ENCODE measurements around the gene TP73.

TP73 gene

GRCh38 chr1:3689138-3689750 lies 36.9 kb downstream of the TP73 start:
- no peak for DNase-seq (ENCODE audit: low read depth)

GRCh38 chr1:3690282-3691065 lies 38.2 kb downstream of the TP73 start:
- DNase-seq (ENCODE audit: low read depth) = no peak

- DNase-seq (ENCODE audit: low read depth) = no peak
Observed at GRCh38 chr1:3691421-3692204, 39.3 kb downstream of the TP73 start.

- no peak for DNase-seq (ENCODE audit: low read depth)
Observed at GRCh38 chr1:3692598-3692997, 40.3 kb downstream of the TP73 start.

GRCh38 chr1:3693321-3693720 lies 41.0 kb downstream of the TP73 start:
- DNase-seq (ENCODE audit: low read depth) = no peak

- DNase-seq (ENCODE audit: low read depth) = peak; percentile 5
Observed at GRCh38 chr1:3695326-3696217, 43.3 kb downstream of the TP73 start.

- no peak for DNase-seq (ENCODE audit: low read depth)
Observed at GRCh38 chr1:3696689-3697088, 44.4 kb downstream of the TP73 start.

- DNase-seq (ENCODE audit: low read depth) = no peak
Observed at GRCh38 chr1:3697104-3697503, 44.8 kb downstream of the TP73 start.

- DNase-seq (ENCODE audit: low read depth) = no peak
Observed at GRCh38 chr1:3697810-3698209, 45.5 kb downstream of the TP73 start.

GRCh38 chr1:3698660-3699408 lies 46.5 kb downstream of the TP73 start:
- DNase-seq (ENCODE audit: low read depth) = no peak

- no peak for DNase-seq (ENCODE audit: low read depth)
Observed at GRCh38 chr1:3699596-3699995, 47.3 kb downstream of the TP73 start.

GRCh38 chr1:3700631-3701030 lies 48.3 kb downstream of the TP73 start:
- no peak for DNase-seq (ENCODE audit: low read depth)

- no peak for DNase-seq (ENCODE audit: low read depth)
Observed at GRCh38 chr1:3702528-3702927, 50.2 kb downstream of the TP73 start.

- DNase-seq (ENCODE audit: low read depth) = no peak
Observed at GRCh38 chr1:3702990-3703728, 50.8 kb downstream of the TP73 start.

GRCh38 chr1:3703786-3704371 lies 51.6 kb downstream of the TP73 start:
- no peak for DNase-seq (ENCODE audit: low read depth)

GRCh38 chr1:3705341-3705950 lies 53.1 kb downstream of the TP73 start:
- DNase-seq (ENCODE audit: low read depth) = no peak

- DNase-seq (ENCODE audit: low read depth) = no peak
Observed at GRCh38 chr1:3706651-3707297, 54.5 kb downstream of the TP73 start.

GRCh38 chr1:3707298-3707938 lies 55.1 kb downstream of the TP73 start:
- no peak for DNase-seq (ENCODE audit: low read depth)

- no peak for DNase-seq (ENCODE audit: low read depth)
Observed at GRCh38 chr1:3707939-3708328, 55.6 kb downstream of the TP73 start.
